H1 (cell line): ENCODE results near the gene CEP70. TPM values are rescaled to one million over a fixed set of nuclear protein-coding genes. Genes with fewer than 3 reads are reported as not detected.

Experiments
- ASH2L ChIP-seq: fragments of 200-600, 300-600 bp; sonication (generic); IDR thresholded peaks from one replicate; pipeline ENCODE4 v1.7.1; 2017; ENCODE audit warnings: low read length
- CHD2 ChIP-seq: IDR thresholded peaks from 2 replicates; pipeline ENCODE4 v1.6.1; 2012; ENCODE audit warnings: low read length, improper control_type of control experiment
- JUND ChIP-seq: IDR thresholded peaks from 2 replicates; pipeline ENCODE4 v1.6.1; 2011; ENCODE audit warnings: mild to moderate bottlenecking, improper control_type of control experiment, low read length
- KDM5A ChIP-seq: fragments of 200-600 bp; IDR thresholded peaks from 2 replicates; pipeline ENCODE4 v1.7.1; 2012; ENCODE audit warnings: mild to moderate bottlenecking, low read length, inconsistent platforms, mixed read lengths
- POLR2AphosphoS5 ChIP-seq: IDR thresholded peaks from 2 replicates; pipeline ENCODE4 v1.6.1; 2011; ENCODE audit warnings: low read depth, low read length
- RBBP5 ChIP-seq: IDR thresholded peaks from 2 replicates; pipeline ENCODE4 v1.7.1; 2012; ENCODE audit warnings: low read depth, mild to moderate bottlenecking, inconsistent platforms, low read length, moderate library complexity, borderline replicate concordance
- SAP30 ChIP-seq: fragments of 300-600 bp; sonication (generic); IDR thresholded peaks from 2 replicates; pipeline ENCODE4 v1.7.1; 2012; ENCODE audit warnings: low read length, moderate library complexity, mild to moderate bottlenecking, inconsistent platforms; ENCODE audit not compliant: insufficient read depth, insufficient replicate concordance
- SIN3A ChIP-seq, 2 experiments: IDR thresholded peaks in 1 of 2; conservative IDR thresholded peaks in 1 of 2; 2 replicates each; pipeline ENCODE4 v1.6.1; 2011 to 2012; ENCODE audit warnings: low read length in 2 of 2, improper control_type of control experiment in 1 of 2, low read depth in 1 of 2, mild to moderate bottlenecking in 1 of 2
- TCF12 ChIP-seq: IDR thresholded peaks from 2 replicates; pipeline ENCODE4 v1.6.1; 2011; ENCODE audit warnings: low read depth, mild to moderate bottlenecking, low read length
- polyA plus RNA-seq, 7 experiments: library from polyadenylated mRNA; depleted of rRNA in 3 of 7; stranded (reverse) in 5 of 7; unstranded in 2 of 7; fragments of >200 nt in 5 of 7; fragments of 200-250 nt in 2 of 7; gene quantifications; 1 replicate in 5 of 7; 2 replicates in 1 of 7; 4 replicates in 1 of 7; pipeline versions ENCODE4 v1.2.1 to v1.2.3, GENCODE V29; 2011 to 2013; ENCODE audit warnings: missing spikeins in 2 of 7, mixed read lengths in 2 of 7
- total RNA-seq: library from RNA; stranded (reverse); fragmentation: NEBNext Ultra II Directional; extraction: Animal tissue kit (Norgen Biotek cat#: 25700); gene quantifications from 2 replicates; pipeline ENCODE4 v1.2.1, GENCODE V29; 2021

The CEP70 gene
- total and polyA plus RNA-seq, 2 of the 8 experiments (the other 6 are each of a cell fraction or from before 2014, with no cell fraction given) = 3.9 to 26.2 TPM

- TF ChIP-seq JUND (no peak), CHD2 (no peak), POLR2AphosphoS5 (no peak), RBBP5 (no peak), SAP30 (no peak), SIN3A (conservative IDR thresholded peaks at IDR 0.05 in 1 of 2, IDR thresholded peaks at IDR 0.05 in 1 of 2; ENCODE audit: low read depth in 1 of 2, low read length in 2 of 2) (no peak), ASH2L (no peak), KDM5A (no peak), TCF12 (no peak)
Measured at GRCh38 chr3:138476526-138476925, 117.5 kb downstream of the CEP70 start (continued).
